ENCODE data around the gene PHKA2.

GRCh38 chrX:18994713-18995112, 10.8 kb upstream of the PHKA2 start:
- TF ChIP-seq CTCF (IDR thresholded peaks at IDR 0.05): no peak
- no peak for TF ChIP-seq POLR2AphosphoS5 (IDR thresholded peaks at IDR 0.05)
- TF ChIP-seq POLR2A (IDR thresholded peaks at IDR 0.05): no peak

All from suprapubic skin (tissue), 4 donors.